HCT116 (cell line): ENCODE data around the gene SDF4. TPM values are rescaled to one million over a fixed set of nuclear protein-coding genes. Genes with fewer than 3 reads are reported as not detected.

Source experiments
- ATAC-seq: fragments of 200-7000 bp; cut with Tn5 transposase; 2 replicates; pipeline ENCODE4 v1.9.1; 2020; ENCODE audit warnings: mild to moderate bottlenecking, moderate library complexity
- BruUV-seq: library from RNA; stranded (reverse); fragments of 400-500 nt; replicated peaks from 2 replicates; lab custom pipeline; 2021; lab: Mats Ljungman, UMichigan
- CTCF ChIA-PET: fragments of 300-600 bp; sonication (Branson Sonifier 250); formaldehyde crosslinking; loops from one replicate; lab custom pipeline; 2021; ENCODE audit warnings: antibody characterized with exemption; lab: Charles Lee
- POLR2A ChIA-PET: fragments of 300-600, 350-600 bp; sonication (Branson Sonifier 250); formaldehyde crosslinking; loops from one replicate; lab custom pipeline; 2021; ENCODE audit warnings: antibody characterized with exemption; lab: Charles Lee
- RAD21 ChIA-PET, 2 experiments: fragments of 300-600 bp; sonication (Branson Sonifier 250); formaldehyde crosslinking; loops; one replicate each; lab custom pipeline; 2023; ENCODE audit warnings: low total read pairs in 2 of 2; ENCODE audit not compliant: uncharacterized antibody in 2 of 2, unreplicated experiment in 2 of 2, low non-redundant PET in 1 of 2; lab: Charles Lee
- DNase-seq: peaks from one replicate; pipeline ENCODE4 v3.0.0-alpha.2; 2010; ENCODE audit warnings: low read depth, low spot score
- H2AFZ ChIP-seq: fragments of 200-600 bp; shearing (Covaris generic), sonication (generic); 2 replicates; pipeline ENCODE4 v1.6.1; 2017; ENCODE audit warnings: low read depth, mixed run types, mixed read lengths, antibody characterized with exemption, low read length; ENCODE audit not compliant: poor library complexity, severe bottlenecking
- H3K27ac ChIP-seq: 2 replicates; pipeline ENCODE4 v1.5.1; 2012; ENCODE audit warnings: low read depth, low read length
- H3K27me3 ChIP-seq: fragments of 200-600 bp; sonication (generic); 2 replicates; pipeline ENCODE4 v1.6.1; 2016; ENCODE audit warnings: mixed run types, low read length, mixed read lengths; ENCODE audit not compliant: insufficient read depth
- H3K36me3 ChIP-seq, 2 experiments: fragments of 200-500 bp in 1 of 2; fragments of 200-600 bp in 1 of 2; sonication (Bioruptor generic) in 1 of 2; sonication (generic) in 1 of 2; 2 replicates each; pipeline versions ENCODE4 v1.5.1 to v1.6.1; 2014 to 2016; ENCODE audit warnings: low read length in 2 of 2, inconsistent platforms in 1 of 2, mixed read lengths in 1 of 2, mixed run types in 1 of 2; ENCODE audit not compliant: insufficient read depth in 2 of 2, control insufficient read depth in 1 of 2
- H3K4me1 ChIP-seq, 2 experiments: fragments of 200-600 bp in 1 of 2; sonication (generic) in 1 of 2; 2 replicates each; pipeline versions ENCODE4 v1.5.1 to v1.6.1; 2012 to 2017; ENCODE audit warnings: low read length in 2 of 2, inconsistent platforms in 1 of 2, mild to moderate bottlenecking in 1 of 2, mixed read lengths in 1 of 2, mixed run types in 1 of 2, moderate library complexity in 1 of 2; ENCODE audit not compliant: insufficient read depth in 2 of 2, control insufficient read depth in 1 of 2
- H3K4me2 ChIP-seq: fragments of 200-600 bp; sonication (generic); 2 replicates; pipeline ENCODE4 v1.6.1; 2017; ENCODE audit warnings: mixed run types, low read length, mixed read lengths
- H3K4me3 ChIP-seq, 2 experiments: fragments of 200-600 bp in 1 of 2; sonication (generic) in 1 of 2; replicated peaks in 1 of 2; 2 replicates each; pipeline ENCODE4 v1.5.1; 2011 to 2016; ENCODE audit warnings: low read length in 2 of 2, control low read depth in 1 of 2, low read depth in 1 of 2, mild to moderate bottlenecking in 1 of 2, mixed read lengths in 1 of 2, mixed run types in 1 of 2
- H3K79me2 ChIP-seq: fragments of 200-600 bp; sonication (generic); 2 replicates; pipeline ENCODE4 v1.6.1; 2017; ENCODE audit warnings: mild to moderate bottlenecking, mixed run types, low read length, moderate library complexity, mixed read lengths; ENCODE audit not compliant: insufficient read depth
- H3K9ac ChIP-seq: fragments of 200-600 bp; sonication (generic); 2 replicates; pipeline ENCODE4 v1.6.1; 2016; ENCODE audit warnings: low read length, mixed read lengths
- H3K9me2 ChIP-seq: fragments of 200-600 bp; sonication (generic), shearing (Covaris generic); 2 replicates; pipeline ENCODE4 v1.6.1; 2017; ENCODE audit warnings: mixed run types, mild to moderate bottlenecking, moderate library complexity; ENCODE audit not compliant: insufficient read depth
- H3K9me3 ChIP-seq, 2 experiments: fragments of 200-500 bp in 1 of 2; fragments of 200-600 bp in 1 of 2; sonication (Bioruptor generic) in 1 of 2; sonication (generic) in 1 of 2; 2 replicates each; pipeline ENCODE4 v1.6.1; 2014 to 2017; ENCODE audit warnings: low read length in 2 of 2, mixed read lengths in 2 of 2, inconsistent platforms in 1 of 2, low read depth in 1 of 2, mild to moderate bottlenecking in 1 of 2, mixed run types in 1 of 2, moderate library complexity in 1 of 2; ENCODE audit not compliant: control insufficient read depth in 1 of 2, insufficient read depth in 1 of 2
- H4K20me1 ChIP-seq: fragments of 200-600 bp; sonication (generic), shearing (Covaris generic); 2 replicates; pipeline ENCODE4 v1.6.1; 2017; ENCODE audit warnings: mixed run types, mild to moderate bottlenecking, moderate library complexity; ENCODE audit not compliant: insufficient read depth
- CBX3 ChIP-seq: IDR thresholded peaks from 2 replicates; pipeline ENCODE4 v1.6.1; 2012; ENCODE audit warnings: low read depth
- CEBPB ChIP-seq: IDR thresholded peaks from 2 replicates; pipeline ENCODE4 v1.6.1; 2012; ENCODE audit warnings: low read depth
- EGR1 ChIP-seq: IDR thresholded peaks from 2 replicates; pipeline ENCODE4 v1.6.1; 2012; ENCODE audit warnings: low read depth
- ELF1 ChIP-seq: IDR thresholded peaks from 2 replicates; pipeline ENCODE4 v1.6.1; 2012; ENCODE audit warnings: low read depth, borderline replicate concordance
- EZH2 ChIP-seq: fragments of 200-600 bp; sonication (generic); IDR thresholded peaks from 2 replicates; pipeline ENCODE4 v1.6.1; 2017; ENCODE audit warnings: antibody characterized with exemption, mixed run types
- FOSL1 ChIP-seq: IDR thresholded peaks from 2 replicates; pipeline ENCODE4 v1.6.1; 2012; ENCODE audit warnings: low read depth
- JUND ChIP-seq: IDR thresholded peaks from 2 replicates; pipeline ENCODE4 v1.6.1; 2012
- POLR2A ChIP-seq: IDR thresholded peaks from 2 replicates; pipeline ENCODE4 v1.7.0; 2011; ENCODE audit warnings: borderline replicate concordance; ENCODE audit not compliant: insufficient read depth, insufficient read length; ENCODE audit errors: extremely low read depth
- POLR2AphosphoS5 ChIP-seq: IDR thresholded peaks from 2 replicates; pipeline ENCODE4 v1.6.1; 2011; ENCODE audit warnings: mild to moderate bottlenecking, low read depth, low read length, moderate library complexity
- RAD21 ChIP-seq: IDR thresholded peaks from 2 replicates; pipeline ENCODE4 v1.6.1; 2012; ENCODE audit warnings: low read depth, mild to moderate bottlenecking
- SIN3A ChIP-seq: IDR thresholded peaks from 2 replicates; pipeline ENCODE4 v1.6.1; 2012; ENCODE audit warnings: low read depth
- SP1 ChIP-seq: IDR thresholded peaks from 2 replicates; pipeline ENCODE4 v1.6.1; 2012; ENCODE audit warnings: low read depth
- SRF ChIP-seq: IDR thresholded peaks from 2 replicates; pipeline ENCODE4 v1.6.1; 2012; ENCODE audit warnings: low read depth
- TCF7L2 ChIP-seq: IDR thresholded peaks from 2 replicates; pipeline ENCODE4 v1.7.0; 2011; ENCODE audit warnings: borderline replicate concordance, inconsistent platforms; ENCODE audit not compliant: insufficient read depth, insufficient read length; ENCODE audit errors: extremely low read depth
- YY1 ChIP-seq: IDR thresholded peaks from 2 replicates; pipeline ENCODE4 v1.6.1; 2011; ENCODE audit warnings: low read length, low read depth, moderate library complexity, mild to moderate bottlenecking; ENCODE audit not compliant: insufficient replicate concordance; ENCODE audit errors: extremely low read depth
- ZBTB33 ChIP-seq: IDR thresholded peaks from 2 replicates; pipeline ENCODE4 v1.6.1; 2011; ENCODE audit warnings: mild to moderate bottlenecking, low read length, moderate library complexity; ENCODE audit not compliant: insufficient replicate concordance; ENCODE audit errors: extremely low read depth
- ZNF274 ChIP-seq: fragments of 200-500 bp; sonication (Bioruptor generic); IDR thresholded peaks from 2 replicates; pipeline ENCODE4 v1.6.1; 2014; ENCODE audit warnings: mild to moderate bottlenecking, low read depth, low read length, inconsistent platforms
- intact Hi-C: fragments of 100-400 bp; cut with micrococcal nuclease; formaldehyde crosslinking; loops from 2 replicates; pipeline ENCODE4 v1.10.0; 2022
- total RNA-seq: library from RNA; stranded (reverse); gene quantifications from one replicate; pipeline ENCODE4 v1.2.1, GENCODE V29; 2021; ENCODE audit not compliant: unreplicated experiment
- TF ChIP-seq, protein P1 (sequence below), 3 experiments: fragments of 200-600 bp in 1 of 3; sonication (generic) in 1 of 3; IDR thresholded peaks in 2 of 3; conservative IDR thresholded peaks in 1 of 3; 2 replicates each; pipeline ENCODE4 v1.5.1; 2012 to 2017; ENCODE audit warnings: low read depth in 2 of 3, low read length in 2 of 3, antibody characterized with exemption in 1 of 3, borderline replicate concordance in 1 of 3, control low read depth in 1 of 3, mild to moderate bottlenecking in 1 of 3, mixed read lengths in 1 of 3, mixed run types in 1 of 3, moderate library complexity in 1 of 3; ENCODE audit not compliant: insufficient read depth in 1 of 3
- TF ChIP-seq, protein P2 (sequence below): IDR thresholded peaks from 2 replicates; pipeline ENCODE4 v1.6.1; 2012

The SDF4 gene
- total RNA-seq, 1 experiment from 2014 or later, result 133 TPM

DNA sequence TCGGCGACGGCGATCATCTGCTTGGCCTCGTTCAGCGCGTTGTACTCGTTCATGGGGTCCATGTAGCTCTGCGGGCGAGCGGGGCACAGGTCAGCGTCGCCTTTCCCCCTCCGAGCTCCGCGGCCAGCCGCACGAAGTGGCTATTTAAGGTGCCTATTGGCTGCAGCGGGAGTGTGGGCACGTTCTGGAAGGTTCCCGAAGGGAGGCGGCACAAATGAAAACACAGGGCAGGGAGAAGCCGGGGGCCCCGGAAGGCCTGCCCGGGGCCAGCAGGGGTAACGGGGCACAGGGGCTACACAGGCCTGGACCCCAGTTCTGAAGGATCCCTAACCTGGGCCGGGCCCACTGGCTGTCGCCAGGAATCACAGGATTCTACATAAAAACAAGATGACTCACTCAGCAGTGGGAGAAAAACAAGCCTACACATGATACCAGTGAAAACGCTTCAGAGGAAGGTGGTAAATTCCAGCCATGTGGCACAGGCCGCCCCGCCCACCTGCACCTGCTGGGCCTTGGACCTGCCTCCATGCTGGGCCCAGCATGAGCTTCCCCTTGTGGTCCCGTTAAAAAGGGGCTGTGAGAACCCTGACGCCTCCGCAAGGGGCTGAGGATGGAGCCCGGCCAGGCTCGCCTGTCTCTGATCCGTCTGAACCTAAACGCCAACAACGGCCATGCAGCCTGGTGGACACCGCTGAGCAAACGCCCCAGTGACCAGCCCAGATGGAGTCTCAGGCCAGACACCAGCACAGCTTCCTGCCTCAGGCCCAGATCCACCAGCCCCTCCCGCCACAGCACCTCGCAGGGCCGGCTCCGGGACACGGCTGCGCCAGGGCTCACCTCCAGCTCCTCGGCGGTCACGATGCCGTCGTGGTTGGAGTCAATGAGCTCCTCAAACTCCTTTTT is 13.9 kb downstream of the SDF4 start:
- ChIA-PET CTCF (no interaction called here), POLR2A (no interaction called here), RAD21 (no interaction called here)
- H3K27me3 ChIP-seq, result no peaks in the 10 kb centered on the region
- no peak overlapping the region for H3K4me2 ChIP-seq
- intact Hi-C loops, result no loop called here
- no peaks in the 10 kb centered on the region for H3K9me2 ChIP-seq
- no peak overlapping the region for H2AFZ ChIP-seq
- DNase-seq (no peak), ATAC-seq (peak; percentile 50)
- H3K9me3 ChIP-seq, result no peaks in the 10 kb centered on the region
- no peaks in the 10 kb centered on the region for H4K20me1 ChIP-seq
- no peak overlapping the region for H3K9ac ChIP-seq
- H3K79me2 ChIP-seq, result 0 out of 2 replicates have a peak, but pooled peaks cover 2% of the 10 kb centered on the region
- no peak overlapping the region for H3K4me3 ChIP-seq
- H3K36me3 ChIP-seq, result peaks cover 14 to 19% of the 10 kb centered on the region in 2 experiments; a peak in 3 of 4 replicates
- BruUV-seq, result no TSS peak
- H3K4me1 ChIP-seq, result peaks cover 0 to 7% of the 10 kb centered on the region in 2 experiments; a peak in 2 of 4 replicates
- peak overlapping the region; percentile 11; the same call in 1 of the 2 replicates for H3K27ac ChIP-seq
- no peak for TF ChIP-seq TCF7L2
- TF ChIP-seq ZNF274, result no peak
- TF ChIP-seq EGR1, result no peak
- TF ChIP-seq RAD21, result no peak
- TF ChIP-seq EZH2, result no peak
- no peak for TF ChIP-seq SRF
- TF ChIP-seq, protein P1, sequence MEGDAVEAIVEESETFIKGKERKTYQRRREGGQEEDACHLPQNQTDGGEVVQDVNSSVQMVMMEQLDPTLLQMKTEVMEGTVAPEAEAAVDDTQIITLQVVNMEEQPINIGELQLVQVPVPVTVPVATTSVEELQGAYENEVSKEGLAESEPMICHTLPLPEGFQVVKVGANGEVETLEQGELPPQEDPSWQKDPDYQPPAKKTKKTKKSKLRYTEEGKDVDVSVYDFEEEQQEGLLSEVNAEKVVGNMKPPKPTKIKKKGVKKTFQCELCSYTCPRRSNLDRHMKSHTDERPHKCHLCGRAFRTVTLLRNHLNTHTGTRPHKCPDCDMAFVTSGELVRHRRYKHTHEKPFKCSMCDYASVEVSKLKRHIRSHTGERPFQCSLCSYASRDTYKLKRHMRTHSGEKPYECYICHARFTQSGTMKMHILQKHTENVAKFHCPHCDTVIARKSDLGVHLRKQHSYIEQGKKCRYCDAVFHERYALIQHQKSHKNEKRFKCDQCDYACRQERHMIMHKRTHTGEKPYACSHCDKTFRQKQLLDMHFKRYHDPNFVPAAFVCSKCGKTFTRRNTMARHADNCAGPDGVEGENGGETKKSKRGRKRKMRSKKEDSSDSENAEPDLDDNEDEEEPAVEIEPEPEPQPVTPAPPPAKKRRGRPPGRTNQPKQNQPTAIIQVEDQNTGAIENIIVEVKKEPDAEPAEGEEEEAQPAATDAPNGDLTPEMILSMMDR (IDR thresholded peaks at IDR 0.05 in 2 of 3, conservative IDR thresholded peaks at IDR 0.05 in 1 of 3; ENCODE audit: borderline replicate concordance in 1 of 3, insufficient read depth in 1 of 3, low read depth in 2 of 3, low read length in 2 of 3), result no peak
- TF ChIP-seq YY1, result no peak
- TF ChIP-seq POLR2A, result no peak
- TF ChIP-seq JUND, result no peak
- no peak for TF ChIP-seq SP1
- TF ChIP-seq SIN3A, result no peak
- no peak for TF ChIP-seq ELF1
- TF ChIP-seq, protein P2, sequence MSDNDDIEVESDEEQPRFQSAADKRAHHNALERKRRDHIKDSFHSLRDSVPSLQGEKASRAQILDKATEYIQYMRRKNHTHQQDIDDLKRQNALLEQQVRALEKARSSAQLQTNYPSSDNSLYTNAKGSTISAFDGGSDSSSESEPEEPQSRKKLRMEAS, result no peak
- TF ChIP-seq POLR2AphosphoS5, result no peak
- no peak for TF ChIP-seq CEBPB
- TF ChIP-seq FOSL1, result no peak
- TF ChIP-seq ZBTB33, result no peak
- TF ChIP-seq CBX3, result no peak
